SK-N-SH treated with all-trans-retinoic acid at 6 μM for 48 hours (cell line): ENCODE data around the gene SEMA3F.
"Not testable (repeated sequence)": the region's sequence is repeated elsewhere in the genome, so short reads cannot be mapped to it uniquely, and the experiment has no call there.

ENCODE experiments used
- ATAC-seq: fragments of 200-7000 bp; cut with Tn5 transposase; 3 replicates; pipeline ENCODE4 v1.9.1; 2020; ENCODE audit warnings: mild to moderate bottlenecking, moderate library complexity
- ARNTL ChIP-seq: fragments of 450-650 bp; formaldehyde crosslinking; IDR thresholded peaks from 2 replicates; pipeline ENCODE4 v1.5.0; 2020; ENCODE audit warnings: low read depth, mild to moderate bottlenecking, moderate library complexity, borderline replicate concordance
- BACH2 ChIP-seq: fragments of 250-450 bp; sonication (Bioruptor Pico); IDR thresholded peaks from 2 replicates; pipeline ENCODE4 v1.9.0; 2021; ENCODE audit warnings: mild to moderate bottlenecking, borderline replicate concordance
- CSDC2 ChIP-seq: fragments of 250-450 bp; sonication (Bioruptor Pico); IDR thresholded peaks from 2 replicates; pipeline ENCODE4 v1.5.0; 2020; ENCODE audit warnings: mild to moderate bottlenecking, moderate library complexity
- ESRRG ChIP-seq: fragments of 250-450 bp; sonication (Bioruptor Pico); IDR thresholded peaks from 2 replicates; pipeline ENCODE4 v1.6.1; 2021; ENCODE audit warnings: mild to moderate bottlenecking
- GLIS3 ChIP-seq: fragments of 250-450 bp; sonication (Bioruptor Pico); IDR thresholded peaks from 2 replicates; pipeline ENCODE4 v1.5.0; 2020; ENCODE audit warnings: mild to moderate bottlenecking, moderate library complexity
- ISL1 ChIP-seq: fragments of 250-450 bp; sonication (Bioruptor Pico); IDR thresholded peaks from 2 replicates; pipeline ENCODE4 v2.1.2; 2022; ENCODE audit warnings: mild to moderate bottlenecking, moderate library complexity
- OSR1 ChIP-seq: fragments of 250-450 bp; sonication (Bioruptor Pico); IDR thresholded peaks from 2 replicates; pipeline ENCODE4 v1.8.0; 2022; ENCODE audit warnings: moderate library complexity, mild to moderate bottlenecking, inconsistent platforms
- RARB ChIP-seq: fragments of 250-450 bp; sonication (Bioruptor Pico); IDR thresholded peaks from 2 replicates; pipeline ENCODE4 v1.8.0; 2021; ENCODE audit warnings: mild to moderate bottlenecking, moderate library complexity
- SNAI2 ChIP-seq: fragments of 250-450 bp; sonication (Bioruptor Pico); IDR thresholded peaks from 2 replicates; pipeline ENCODE4 v1.5.0; 2020; ENCODE audit warnings: mild to moderate bottlenecking, moderate library complexity
- TCF4 ChIP-seq: fragments of 250-450 bp; sonication (Bioruptor Pico); IDR thresholded peaks from 2 replicates; pipeline ENCODE4 v1.8.0; 2021; ENCODE audit warnings: mild to moderate bottlenecking, moderate library complexity, borderline replicate concordance
- ZC3H10 ChIP-seq: fragments of 250-450 bp; sonication (Bioruptor Pico); IDR thresholded peaks from 2 replicates; pipeline ENCODE4 v1.5.1; 2021; ENCODE audit warnings: mild to moderate bottlenecking, moderate library complexity
- ZFP3 ChIP-seq: fragments of 250-450 bp; sonication (Bioruptor Pico); IDR thresholded peaks from 2 replicates; pipeline ENCODE4 v1.5.0; 2020; ENCODE audit warnings: mild to moderate bottlenecking, moderate library complexity
- ZFP30 ChIP-seq: fragments of 450-650 bp; formaldehyde crosslinking; IDR thresholded peaks from 2 replicates; pipeline ENCODE4 v1.5.0; 2022; ENCODE audit warnings: mild to moderate bottlenecking, moderate library complexity
- ZNF565 ChIP-seq: fragments of 450-650 bp; formaldehyde crosslinking; conservative IDR thresholded peaks from 2 replicates; pipeline ENCODE4 v1.5.0; 2020; ENCODE audit warnings: low read depth, mild to moderate bottlenecking, moderate library complexity
- ZNF70 ChIP-seq: fragments of 450-650 bp; formaldehyde crosslinking; IDR thresholded peaks from 2 replicates; pipeline ENCODE4 v1.5.0; 2020; ENCODE audit warnings: mild to moderate bottlenecking, moderate library complexity
- ZNF8 ChIP-seq: fragments of 450-650 bp; formaldehyde crosslinking; IDR thresholded peaks from 2 replicates; pipeline ENCODE4 v1.5.0; 2020; ENCODE audit warnings: mild to moderate bottlenecking, moderate library complexity
- TF ChIP-seq, protein P1 (sequence below): fragments of 250-450 bp; sonication (Bioruptor Pico); IDR thresholded peaks from 2 replicates; pipeline ENCODE4 v1.5.1; 2021; ENCODE audit warnings: mild to moderate bottlenecking, moderate library complexity
- TF ChIP-seq, protein P2 (sequence below): fragments of 250-450 bp; sonication (Bioruptor Pico); IDR thresholded peaks from 2 replicates; pipeline ENCODE4 v1.8.0; 2020; ENCODE audit warnings: mild to moderate bottlenecking, moderate library complexity, borderline replicate concordance
- TF ChIP-seq, protein P3 (sequence below): fragments of 250-450 bp; sonication (Bioruptor Pico); IDR thresholded peaks from 2 replicates; pipeline ENCODE4 v1.5.0; 2020; ENCODE audit warnings: mild to moderate bottlenecking, moderate library complexity
- TF ChIP-seq, protein P4 (sequence below): fragments of 250-450 bp; sonication (Bioruptor Pico); IDR thresholded peaks from 2 replicates; pipeline ENCODE4 v1.8.0; 2021; ENCODE audit warnings: low read depth, mild to moderate bottlenecking, moderate library complexity, borderline replicate concordance
- TF ChIP-seq, protein P5 (sequence below): fragments of 250-450 bp; sonication (Bioruptor Pico); IDR thresholded peaks from 2 replicates; pipeline ENCODE4 v1.5.1; 2020; ENCODE audit warnings: low read depth, mild to moderate bottlenecking, moderate library complexity

SEMA3F gene

DNA sequence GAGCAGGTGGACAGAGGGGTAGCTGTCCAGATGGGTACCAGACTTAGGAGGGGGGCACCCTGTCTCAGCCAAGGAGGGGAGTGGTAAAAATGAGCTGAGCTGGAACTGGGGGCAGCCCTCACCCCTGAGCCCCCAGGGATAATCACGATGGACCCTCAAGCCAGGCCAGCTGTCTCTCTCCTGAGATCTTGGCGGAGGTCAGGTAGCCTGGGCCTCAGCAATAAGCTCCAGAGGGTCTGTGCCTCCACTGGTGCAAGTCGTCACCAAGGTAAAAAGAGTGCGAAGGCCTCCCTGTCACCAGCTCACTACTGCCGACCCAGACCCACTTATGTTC lies 55.0 kb downstream of the SEMA3F start:
- TF ChIP-seq CSDC2 (CRISPR knock-in tag), result no peak
- TF ChIP-seq, protein P1, sequence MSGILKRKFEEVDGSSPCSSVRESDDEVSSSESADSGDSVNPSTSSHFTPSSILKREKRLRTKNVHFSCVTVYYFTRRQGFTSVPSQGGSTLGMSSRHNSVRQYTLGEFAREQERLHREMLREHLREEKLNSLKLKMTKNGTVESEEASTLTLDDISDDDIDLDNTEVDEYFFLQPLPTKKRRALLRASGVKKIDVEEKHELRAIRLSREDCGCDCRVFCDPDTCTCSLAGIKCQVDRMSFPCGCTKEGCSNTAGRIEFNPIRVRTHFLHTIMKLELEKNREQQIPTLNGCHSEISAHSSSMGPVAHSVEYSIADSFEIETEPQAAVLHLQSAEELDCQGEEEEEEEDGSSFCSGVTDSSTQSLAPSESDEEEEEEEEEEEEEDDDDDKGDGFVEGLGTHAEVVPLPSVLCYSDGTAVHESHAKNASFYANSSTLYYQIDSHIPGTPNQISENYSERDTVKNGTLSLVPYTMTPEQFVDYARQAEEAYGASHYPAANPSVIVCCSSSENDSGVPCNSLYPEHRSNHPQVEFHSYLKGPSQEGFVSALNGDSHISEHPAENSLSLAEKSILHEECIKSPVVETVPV (CRISPR knock-in tag), result no peak
- no peak for TF ChIP-seq ZNF8
- no peak for TF ChIP-seq ESRRG (CRISPR knock-in tag)
- TF ChIP-seq ISL1 (CRISPR knock-in tag), result no peak
- no peak for TF ChIP-seq TCF4 (CRISPR knock-in tag)
- TF ChIP-seq ZC3H10 (CRISPR knock-in tag), result no peak
- TF ChIP-seq, protein P2, sequence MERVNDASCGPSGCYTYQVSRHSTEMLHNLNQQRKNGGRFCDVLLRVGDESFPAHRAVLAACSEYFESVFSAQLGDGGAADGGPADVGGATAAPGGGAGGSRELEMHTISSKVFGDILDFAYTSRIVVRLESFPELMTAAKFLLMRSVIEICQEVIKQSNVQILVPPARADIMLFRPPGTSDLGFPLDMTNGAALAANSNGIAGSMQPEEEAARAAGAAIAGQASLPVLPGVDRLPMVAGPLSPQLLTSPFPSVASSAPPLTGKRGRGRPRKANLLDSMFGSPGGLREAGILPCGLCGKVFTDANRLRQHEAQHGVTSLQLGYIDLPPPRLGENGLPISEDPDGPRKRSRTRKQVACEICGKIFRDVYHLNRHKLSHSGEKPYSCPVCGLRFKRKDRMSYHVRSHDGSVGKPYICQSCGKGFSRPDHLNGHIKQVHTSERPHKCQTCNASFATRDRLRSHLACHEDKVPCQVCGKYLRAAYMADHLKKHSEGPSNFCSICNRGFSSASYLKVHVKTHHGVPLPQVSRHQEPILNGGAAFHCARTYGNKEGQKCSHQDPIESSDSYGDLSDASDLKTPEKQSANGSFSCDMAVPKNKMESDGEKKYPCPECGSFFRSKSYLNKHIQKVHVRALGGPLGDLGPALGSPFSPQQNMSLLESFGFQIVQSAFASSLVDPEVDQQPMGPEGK (CRISPR knock-in tag), result no peak
- TF ChIP-seq OSR1 (CRISPR knock-in tag), result no peak
- no peak for TF ChIP-seq ARNTL
- TF ChIP-seq, protein P3, sequence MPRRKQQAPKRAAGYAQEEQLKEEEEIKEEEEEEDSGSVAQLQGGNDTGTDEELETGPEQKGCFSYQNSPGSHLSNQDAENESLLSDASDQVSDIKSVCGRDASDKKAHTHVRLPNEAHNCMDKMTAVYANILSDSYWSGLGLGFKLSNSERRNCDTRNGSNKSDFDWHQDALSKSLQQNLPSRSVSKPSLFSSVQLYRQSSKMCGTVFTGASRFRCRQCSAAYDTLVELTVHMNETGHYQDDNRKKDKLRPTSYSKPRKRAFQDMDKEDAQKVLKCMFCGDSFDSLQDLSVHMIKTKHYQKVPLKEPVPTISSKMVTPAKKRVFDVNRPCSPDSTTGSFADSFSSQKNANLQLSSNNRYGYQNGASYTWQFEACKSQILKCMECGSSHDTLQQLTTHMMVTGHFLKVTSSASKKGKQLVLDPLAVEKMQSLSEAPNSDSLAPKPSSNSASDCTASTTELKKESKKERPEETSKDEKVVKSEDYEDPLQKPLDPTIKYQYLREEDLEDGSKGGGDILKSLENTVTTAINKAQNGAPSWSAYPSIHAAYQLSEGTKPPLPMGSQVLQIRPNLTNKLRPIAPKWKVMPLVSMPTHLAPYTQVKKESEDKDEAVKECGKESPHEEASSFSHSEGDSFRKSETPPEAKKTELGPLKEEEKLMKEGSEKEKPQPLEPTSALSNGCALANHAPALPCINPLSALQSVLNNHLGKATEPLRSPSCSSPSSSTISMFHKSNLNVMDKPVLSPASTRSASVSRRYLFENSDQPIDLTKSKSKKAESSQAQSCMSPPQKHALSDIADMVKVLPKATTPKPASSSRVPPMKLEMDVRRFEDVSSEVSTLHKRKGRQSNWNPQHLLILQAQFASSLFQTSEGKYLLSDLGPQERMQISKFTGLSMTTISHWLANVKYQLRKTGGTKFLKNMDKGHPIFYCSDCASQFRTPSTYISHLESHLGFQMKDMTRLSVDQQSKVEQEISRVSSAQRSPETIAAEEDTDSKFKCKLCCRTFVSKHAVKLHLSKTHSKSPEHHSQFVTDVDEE (CRISPR knock-in tag), result no peak
- no peak for TF ChIP-seq BACH2
- no peak for TF ChIP-seq ZFP30
- TF ChIP-seq, protein P4, sequence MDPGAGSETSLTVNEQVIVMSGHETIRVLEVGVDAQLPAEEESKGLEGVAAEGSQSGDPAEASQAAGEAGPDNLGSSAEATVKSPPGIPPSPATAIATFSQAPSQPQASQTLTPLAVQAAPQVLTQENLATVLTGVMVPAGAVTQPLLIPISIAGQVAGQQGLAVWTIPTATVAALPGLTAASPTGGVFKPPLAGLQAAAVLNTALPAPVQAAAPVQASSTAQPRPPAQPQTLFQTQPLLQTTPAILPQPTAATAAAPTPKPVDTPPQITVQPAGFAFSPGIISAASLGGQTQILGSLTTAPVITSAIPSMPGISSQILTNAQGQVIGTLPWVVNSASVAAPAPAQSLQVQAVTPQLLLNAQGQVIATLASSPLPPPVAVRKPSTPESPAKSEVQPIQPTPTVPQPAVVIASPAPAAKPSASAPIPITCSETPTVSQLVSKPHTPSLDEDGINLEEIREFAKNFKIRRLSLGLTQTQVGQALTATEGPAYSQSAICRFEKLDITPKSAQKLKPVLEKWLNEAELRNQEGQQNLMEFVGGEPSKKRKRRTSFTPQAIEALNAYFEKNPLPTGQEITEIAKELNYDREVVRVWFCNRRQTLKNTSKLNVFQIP, result no peak
- no peak for TF ChIP-seq RARB (CRISPR knock-in tag)
- no peak for TF ChIP-seq ZFP3
- no peak for TF ChIP-seq GLIS3 (CRISPR knock-in tag)
- no peak for TF ChIP-seq ZNF565
- no peak for TF ChIP-seq SNAI2 (CRISPR knock-in tag)
- no peak for TF ChIP-seq ZNF70 (CRISPR knock-in tag)
- ATAC-seq, result no peak

DNA sequence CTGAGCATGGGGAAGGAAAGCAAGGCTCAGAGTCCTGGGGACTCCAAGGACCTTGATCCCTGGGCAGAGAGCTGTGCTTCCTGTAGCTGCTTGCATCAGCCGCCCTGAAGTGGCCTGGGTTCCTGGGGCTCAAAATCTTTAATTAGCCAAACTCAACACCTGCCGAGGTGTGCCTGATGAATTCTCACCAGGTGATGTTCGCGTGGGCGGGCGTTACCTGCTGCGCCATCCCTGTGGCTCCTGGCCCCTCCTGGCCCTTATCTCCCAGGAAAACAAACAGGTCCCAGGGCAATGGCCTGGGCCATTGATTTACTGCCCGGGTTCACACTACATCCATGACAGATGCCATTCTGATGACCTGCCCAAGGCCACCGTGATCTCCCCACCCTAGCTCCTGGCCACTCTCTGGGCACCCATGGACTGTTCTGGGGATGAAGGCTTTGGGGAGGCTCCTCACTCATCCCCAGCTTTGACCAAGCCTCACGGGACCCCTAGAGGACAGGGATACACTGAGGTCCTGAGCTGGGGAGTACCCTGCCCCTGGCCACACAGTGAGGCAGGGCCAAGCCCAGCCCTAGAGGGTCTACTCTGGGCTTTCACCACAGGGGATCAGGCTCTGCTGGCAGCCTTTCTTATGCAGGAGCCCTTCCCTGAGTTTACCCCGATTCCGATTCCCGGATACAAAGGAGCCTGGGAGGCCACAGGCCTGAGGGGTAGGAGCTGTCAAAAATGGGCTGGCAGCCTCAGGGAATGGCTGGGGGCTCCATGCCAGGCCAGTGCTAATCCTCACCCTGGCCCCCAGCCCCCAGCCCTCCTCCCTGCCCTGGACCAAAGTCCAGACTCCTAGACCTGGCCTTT lies 55.6 kb downstream of the SEMA3F start:
- TF ChIP-seq SNAI2 (CRISPR knock-in tag), result no peak
- TF ChIP-seq TCF4 (CRISPR knock-in tag), result no peak
- TF ChIP-seq, protein P2 (CRISPR knock-in tag), result no peak
- TF ChIP-seq, protein P5, sequence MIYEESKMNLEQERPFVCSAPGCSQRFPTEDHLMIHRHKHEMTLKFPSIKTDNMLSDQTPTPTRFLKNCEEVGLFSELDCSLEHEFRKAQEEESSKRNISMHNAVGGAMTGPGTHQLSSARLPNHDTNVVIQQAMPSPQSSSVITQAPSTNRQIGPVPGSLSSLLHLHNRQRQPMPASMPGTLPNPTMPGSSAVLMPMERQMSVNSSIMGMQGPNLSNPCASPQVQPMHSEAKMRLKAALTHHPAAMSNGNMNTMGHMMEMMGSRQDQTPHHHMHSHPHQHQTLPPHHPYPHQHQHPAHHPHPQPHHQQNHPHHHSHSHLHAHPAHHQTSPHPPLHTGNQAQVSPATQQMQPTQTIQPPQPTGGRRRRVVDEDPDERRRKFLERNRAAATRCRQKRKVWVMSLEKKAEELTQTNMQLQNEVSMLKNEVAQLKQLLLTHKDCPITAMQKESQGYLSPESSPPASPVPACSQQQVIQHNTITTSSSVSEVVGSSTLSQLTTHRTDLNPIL, result no peak
- no peak for TF ChIP-seq ZFP30
- TF ChIP-seq ESRRG (CRISPR knock-in tag), result no peak
- no peak for TF ChIP-seq RARB (CRISPR knock-in tag)
- no peak for TF ChIP-seq ISL1 (CRISPR knock-in tag)
- TF ChIP-seq ZFP3, result no peak
- ATAC-seq, result no peak

DNA sequence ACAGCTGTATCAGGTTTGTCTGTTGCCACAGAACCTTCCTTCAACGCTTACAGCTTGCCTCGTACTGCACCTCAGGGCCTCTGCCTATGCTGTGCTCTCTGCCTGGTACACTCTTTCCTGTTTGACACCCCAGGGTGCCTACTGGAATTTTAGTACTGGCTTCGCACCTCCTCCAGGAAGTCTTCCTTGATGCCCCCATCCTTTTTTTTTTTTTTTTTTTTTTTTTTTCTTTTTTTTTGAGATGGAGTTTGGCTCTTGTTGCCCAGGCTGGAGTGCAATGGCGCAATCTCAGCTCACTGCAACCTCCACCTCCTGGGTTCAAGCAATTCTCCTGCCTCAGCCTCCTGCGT lies 56.2 kb downstream of the SEMA3F start:
- ATAC-seq, result not testable (repeated sequence)
